ENCODE data around the gene PIH1D1. TPM values are rescaled to one million over a fixed set of nuclear protein-coding genes. Genes with fewer than 3 reads are reported as not detected.

The PIH1D1 gene
- total RNA-seq, 1 experiment from 2014 or later = 153 TPM

DNA sequence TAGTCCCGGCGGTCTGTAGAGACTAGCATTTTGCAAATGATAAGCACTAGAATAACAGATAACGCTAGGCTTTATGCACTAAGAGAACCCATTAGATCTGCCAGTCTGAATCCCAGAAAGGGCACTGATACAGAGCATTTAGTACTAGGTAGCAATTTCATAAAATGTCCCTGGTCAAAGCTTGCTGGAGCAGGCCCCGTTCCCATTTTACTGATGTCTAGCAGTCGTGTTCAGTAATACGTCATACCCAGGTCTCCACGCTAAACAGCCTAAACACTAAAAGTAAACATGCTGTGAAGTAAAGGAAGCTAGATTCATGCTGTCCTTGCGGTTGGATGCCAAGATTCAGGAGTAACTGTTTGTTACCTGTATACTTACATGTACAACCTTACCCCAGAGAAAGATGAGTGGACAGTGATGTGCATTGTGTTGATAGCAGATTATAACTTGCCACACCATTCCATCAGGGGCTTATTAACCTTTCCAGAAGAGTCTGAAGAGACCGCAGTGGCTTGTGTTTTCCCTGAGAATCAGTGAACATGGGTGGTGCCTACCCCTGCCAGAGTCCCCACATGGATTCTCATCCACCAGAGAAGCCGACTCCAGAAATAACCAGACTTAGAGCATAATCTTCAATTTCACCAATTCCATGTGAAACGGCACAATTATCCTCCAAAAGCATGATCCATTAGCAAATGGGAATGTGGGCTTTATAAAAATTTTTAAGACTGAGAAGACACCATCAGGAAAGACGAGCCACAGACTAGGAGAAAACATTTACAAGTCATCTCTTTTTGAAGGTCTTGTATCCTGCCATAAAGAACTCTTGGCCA is 41.2 kb upstream of the PIH1D1 start:
- Mint-ChIP-seq H3K9me3 (no peaks in the 10 kb centered on the region), H3K4me1 (peaks cover 33% of the 10 kb centered on the region), H3K4me3 (no peak overlapping the region), H3K36me3 (peaks cover 65% of the 10 kb centered on the region), H3K27me3 (ENCODE audit: low read depth) (peaks cover 4% of the 10 kb centered on the region; the same call in 1 of the 2 replicates), H3K27ac (peak overlapping the region; percentile 84)
- peak; percentile 2 for ATAC-seq
- no peak for DNase-seq (ENCODE audit: low spot score)
- ChIA-PET CTCF (interaction anchor here (1.0 to 2.2 kb wide), 4 partner anchors 14 to 78 kb away, joined by 3 to 7 read pairs (median 5); no protein-coding TSS in a partner anchor), POLR2A (interaction anchor here (0.6 to 0.7 kb wide), 4 partner anchors 14 to 366 kb away, joined by 3 to 5 read pairs (median 4); no protein-coding TSS in a partner anchor)
- peak; percentile 96 for TF ChIP-seq ZNF416 (CRISPR knock-in tag; IDR thresholded peaks at IDR 0.05)
- peak; percentile 94 for TF ChIP-seq AR (CRISPR knock-in tag; IDR thresholded peaks at IDR 0.05)
- peak; percentile 19; the same call in 1 of the 2 replicates for TF ChIP-seq JUN (CRISPR knock-in tag; IDR thresholded peaks at IDR 0.05)
- TF ChIP-seq, protein P1, sequence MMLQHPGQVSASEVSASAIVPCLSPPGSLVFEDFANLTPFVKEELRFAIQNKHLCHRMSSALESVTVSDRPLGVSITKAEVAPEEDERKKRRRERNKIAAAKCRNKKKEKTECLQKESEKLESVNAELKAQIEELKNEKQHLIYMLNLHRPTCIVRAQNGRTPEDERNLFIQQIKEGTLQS (CRISPR knock-in tag; conservative IDR thresholded peaks at IDR 0.05) = no peak
- TF ChIP-seq, protein P2, sequence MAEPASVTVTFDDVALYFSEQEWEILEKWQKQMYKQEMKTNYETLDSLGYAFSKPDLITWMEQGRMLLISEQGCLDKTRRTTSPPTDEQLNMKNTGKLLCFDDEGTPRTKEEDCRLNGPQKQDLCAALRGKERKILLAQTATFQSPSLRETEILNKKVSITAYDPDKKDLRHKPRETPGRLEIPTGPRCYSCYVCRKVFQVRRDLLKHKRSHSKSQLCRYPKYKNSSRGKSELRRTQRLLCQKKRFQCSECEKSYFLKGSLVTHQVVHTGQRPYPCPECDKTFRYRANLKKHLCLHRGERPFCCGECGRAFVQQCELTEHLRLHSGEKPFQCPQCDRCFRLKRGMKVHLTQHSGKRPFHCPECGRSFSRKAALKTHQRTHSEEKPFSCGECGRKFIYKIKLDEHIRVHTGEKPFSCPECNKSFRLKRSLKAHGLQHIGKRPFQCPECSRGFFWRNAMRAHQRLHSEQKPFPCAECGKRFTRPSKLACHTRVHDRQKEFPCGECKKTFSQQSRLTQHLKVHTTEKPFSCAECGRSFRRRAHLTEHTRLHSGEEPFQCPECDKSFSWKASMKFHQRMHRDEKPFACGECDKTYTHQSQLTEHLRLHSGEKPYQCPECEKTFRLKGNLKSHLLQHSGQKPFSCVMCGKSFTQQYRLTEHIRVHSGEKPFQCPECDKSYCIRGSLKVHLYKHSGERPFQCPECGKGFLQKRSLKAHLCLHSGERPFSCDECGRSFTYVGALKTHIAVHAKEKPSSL (CRISPR knock-in tag; conservative IDR thresholded peaks at IDR 0.05) = peak; percentile 97
- TF ChIP-seq CREM (CRISPR knock-in tag; IDR thresholded peaks at IDR 0.05) = no peak
- no peak for TF ChIP-seq ZNF121 (CRISPR knock-in tag; IDR thresholded peaks at IDR 0.05)
- 0 out of 2 replicates have a peak, but pooled peaks have one; percentile 23 for TF ChIP-seq SP1 (CRISPR knock-in tag; conservative IDR thresholded peaks at IDR 0.05)
- peak; percentile 95 for TF ChIP-seq PRRX2 (CRISPR knock-in tag; IDR thresholded peaks at IDR 0.05)
- TF ChIP-seq, protein P3, sequence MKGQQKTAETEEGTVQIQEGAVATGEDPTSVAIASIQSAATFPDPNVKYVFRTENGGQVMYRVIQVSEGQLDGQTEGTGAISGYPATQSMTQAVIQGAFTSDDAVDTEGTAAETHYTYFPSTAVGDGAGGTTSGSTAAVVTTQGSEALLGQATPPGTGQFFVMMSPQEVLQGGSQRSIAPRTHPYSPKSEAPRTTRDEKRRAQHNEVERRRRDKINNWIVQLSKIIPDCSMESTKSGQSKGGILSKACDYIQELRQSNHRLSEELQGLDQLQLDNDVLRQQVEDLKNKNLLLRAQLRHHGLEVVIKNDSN (CRISPR knock-in tag; IDR thresholded peaks at IDR 0.05) = 0 out of 2 replicates have a peak, but pooled peaks have one; percentile 31
- TF ChIP-seq EMX1 (CRISPR knock-in tag; IDR thresholded peaks at IDR 0.05) = peak; percentile 96
- TF ChIP-seq, protein P4, sequence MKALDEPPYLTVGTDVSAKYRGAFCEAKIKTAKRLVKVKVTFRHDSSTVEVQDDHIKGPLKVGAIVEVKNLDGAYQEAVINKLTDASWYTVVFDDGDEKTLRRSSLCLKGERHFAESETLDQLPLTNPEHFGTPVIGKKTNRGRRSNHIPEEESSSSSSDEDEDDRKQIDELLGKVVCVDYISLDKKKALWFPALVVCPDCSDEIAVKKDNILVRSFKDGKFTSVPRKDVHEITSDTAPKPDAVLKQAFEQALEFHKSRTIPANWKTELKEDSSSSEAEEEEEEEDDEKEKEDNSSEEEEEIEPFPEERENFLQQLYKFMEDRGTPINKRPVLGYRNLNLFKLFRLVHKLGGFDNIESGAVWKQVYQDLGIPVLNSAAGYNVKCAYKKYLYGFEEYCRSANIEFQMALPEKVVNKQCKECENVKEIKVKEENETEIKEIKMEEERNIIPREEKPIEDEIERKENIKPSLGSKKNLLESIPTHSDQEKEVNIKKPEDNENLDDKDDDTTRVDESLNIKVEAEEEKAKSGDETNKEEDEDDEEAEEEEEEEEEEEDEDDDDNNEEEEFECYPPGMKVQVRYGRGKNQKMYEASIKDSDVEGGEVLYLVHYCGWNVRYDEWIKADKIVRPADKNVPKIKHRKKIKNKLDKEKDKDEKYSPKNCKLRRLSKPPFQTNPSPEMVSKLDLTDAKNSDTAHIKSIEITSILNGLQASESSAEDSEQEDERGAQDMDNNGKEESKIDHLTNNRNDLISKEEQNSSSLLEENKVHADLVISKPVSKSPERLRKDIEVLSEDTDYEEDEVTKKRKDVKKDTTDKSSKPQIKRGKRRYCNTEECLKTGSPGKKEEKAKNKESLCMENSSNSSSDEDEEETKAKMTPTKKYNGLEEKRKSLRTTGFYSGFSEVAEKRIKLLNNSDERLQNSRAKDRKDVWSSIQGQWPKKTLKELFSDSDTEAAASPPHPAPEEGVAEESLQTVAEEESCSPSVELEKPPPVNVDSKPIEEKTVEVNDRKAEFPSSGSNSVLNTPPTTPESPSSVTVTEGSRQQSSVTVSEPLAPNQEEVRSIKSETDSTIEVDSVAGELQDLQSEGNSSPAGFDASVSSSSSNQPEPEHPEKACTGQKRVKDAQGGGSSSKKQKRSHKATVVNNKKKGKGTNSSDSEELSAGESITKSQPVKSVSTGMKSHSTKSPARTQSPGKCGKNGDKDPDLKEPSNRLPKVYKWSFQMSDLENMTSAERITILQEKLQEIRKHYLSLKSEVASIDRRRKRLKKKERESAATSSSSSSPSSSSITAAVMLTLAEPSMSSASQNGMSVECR (CRISPR knock-in tag; IDR thresholded peaks at IDR 0.05; ENCODE audit: borderline replicate concordance) = 0 out of 2 replicates have a peak, but pooled peaks have one; percentile 25
- peak; percentile 99 for TF ChIP-seq NFATC4 (CRISPR knock-in tag; IDR thresholded peaks at IDR 0.05)
- TF ChIP-seq, protein P5, sequence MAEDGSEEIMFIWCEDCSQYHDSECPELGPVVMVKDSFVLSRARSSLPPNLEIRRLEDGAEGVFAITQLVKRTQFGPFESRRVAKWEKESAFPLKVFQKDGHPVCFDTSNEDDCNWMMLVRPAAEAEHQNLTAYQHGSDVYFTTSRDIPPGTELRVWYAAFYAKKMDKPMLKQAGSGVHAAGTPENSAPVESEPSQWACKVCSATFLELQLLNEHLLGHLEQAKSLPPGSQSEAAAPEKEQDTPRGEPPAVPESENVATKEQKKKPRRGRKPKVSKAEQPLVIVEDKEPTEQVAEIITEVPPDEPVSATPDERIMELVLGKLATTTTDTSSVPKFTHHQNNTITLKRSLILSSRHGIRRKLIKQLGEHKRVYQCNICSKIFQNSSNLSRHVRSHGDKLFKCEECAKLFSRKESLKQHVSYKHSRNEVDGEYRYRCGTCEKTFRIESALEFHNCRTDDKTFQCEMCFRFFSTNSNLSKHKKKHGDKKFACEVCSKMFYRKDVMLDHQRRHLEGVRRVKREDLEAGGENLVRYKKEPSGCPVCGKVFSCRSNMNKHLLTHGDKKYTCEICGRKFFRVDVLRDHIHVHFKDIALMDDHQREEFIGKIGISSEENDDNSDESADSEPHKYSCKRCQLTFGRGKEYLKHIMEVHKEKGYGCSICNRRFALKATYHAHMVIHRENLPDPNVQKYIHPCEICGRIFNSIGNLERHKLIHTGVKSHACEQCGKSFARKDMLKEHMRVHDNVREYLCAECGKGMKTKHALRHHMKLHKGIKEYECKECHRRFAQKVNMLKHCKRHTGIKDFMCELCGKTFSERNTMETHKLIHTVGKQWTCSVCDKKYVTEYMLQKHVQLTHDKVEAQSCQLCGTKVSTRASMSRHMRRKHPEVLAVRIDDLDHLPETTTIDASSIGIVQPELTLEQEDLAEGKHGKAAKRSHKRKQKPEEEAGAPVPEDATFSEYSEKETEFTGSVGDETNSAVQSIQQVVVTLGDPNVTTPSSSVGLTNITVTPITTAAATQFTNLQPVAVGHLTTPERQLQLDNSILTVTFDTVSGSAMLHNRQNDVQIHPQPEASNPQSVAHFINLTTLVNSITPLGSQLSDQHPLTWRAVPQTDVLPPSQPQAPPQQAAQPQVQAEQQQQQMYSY (CRISPR knock-in tag; IDR thresholded peaks at IDR 0.05) = no peak
- no peak for TF ChIP-seq ETV6 (CRISPR knock-in tag; IDR thresholded peaks at IDR 0.05)
- TF ChIP-seq JAZF1 (CRISPR knock-in tag; IDR thresholded peaks at IDR 0.05) = no peak
- TF ChIP-seq CDX4 (CRISPR knock-in tag; IDR thresholded peaks at IDR 0.05; ENCODE audit: borderline replicate concordance) = 0 out of 2 replicates have a peak, but pooled peaks have one; percentile 23
- 0 out of 2 replicates have a peak, but pooled peaks have one; percentile 18 for TF ChIP-seq ZNF317 (CRISPR knock-in tag; IDR thresholded peaks at IDR 0.05; ENCODE audit: borderline replicate concordance, low read depth)
